ENCODE results near the gene FAM43A. TPM values are rescaled to one million over a fixed set of nuclear protein-coding genes. Genes with fewer than 3 reads are reported as not detected.

FAM43A gene
- total and polyA plus RNA-seq, 2 of the 8 experiments (the other 6 are each of a cell fraction or from before 2014, with no cell fraction given): 2.3 to 2.6 TPM

DNA sequence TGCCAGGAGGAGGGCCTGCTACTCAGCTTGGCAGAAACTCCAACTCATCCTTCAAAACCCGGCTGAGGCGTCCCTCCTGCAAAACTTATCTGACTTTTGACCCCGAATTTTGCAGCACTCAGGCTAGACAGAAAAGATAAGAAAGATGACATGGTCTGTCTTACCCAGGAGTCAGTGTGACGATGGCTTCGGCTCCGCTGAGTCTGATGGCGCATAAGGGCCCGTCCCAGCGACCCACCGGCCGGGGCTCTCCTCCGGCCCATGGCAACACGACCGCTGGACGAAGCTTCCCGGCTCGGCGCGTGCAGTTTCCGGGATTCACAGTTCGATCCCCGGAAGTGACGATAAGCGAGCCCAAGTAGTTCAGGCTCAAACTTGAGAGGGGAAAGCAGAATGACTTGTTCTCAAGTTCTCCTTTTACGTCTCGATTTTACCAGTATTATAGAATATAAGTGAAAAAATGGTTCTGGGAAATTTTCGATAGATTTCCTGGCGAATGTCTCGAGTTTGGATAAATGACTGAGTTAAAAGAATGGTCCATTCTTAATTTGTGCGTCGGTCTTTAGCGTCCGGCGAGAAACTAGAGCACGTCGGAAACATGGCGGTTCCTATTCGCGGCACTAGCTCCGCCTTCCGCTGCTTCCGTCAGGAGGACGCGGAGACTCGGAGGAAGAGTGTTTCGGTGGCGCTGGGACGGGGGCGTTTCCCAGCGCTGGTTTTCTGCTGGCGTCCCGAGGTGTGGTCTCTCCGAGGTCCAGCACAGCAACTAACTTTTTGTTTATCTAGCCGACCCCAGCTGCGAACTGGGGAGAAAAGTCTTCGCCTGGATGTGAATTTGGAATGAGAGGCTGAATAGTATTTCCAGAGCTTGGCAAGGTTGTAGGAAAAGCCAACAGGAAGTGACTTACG lies 13.5 kb upstream of the FAM43A start, which contains the start of gene LSG1 (continued):
- peak; percentile 42; the same call in 1 of the 2 replicates for TF ChIP-seq KDM5A (IDR thresholded peaks at IDR 0.05; ENCODE audit: low read length)
- TF ChIP-seq TEAD4 (IDR thresholded peaks at IDR 0.05; ENCODE audit: low read depth, low read length): no peak
- TF ChIP-seq CTBP2 (IDR thresholded peaks at IDR 0.05; ENCODE audit: borderline replicate concordance, insufficient read depth, insufficient read length, low read length): no peak
- TF ChIP-seq, protein P1, sequence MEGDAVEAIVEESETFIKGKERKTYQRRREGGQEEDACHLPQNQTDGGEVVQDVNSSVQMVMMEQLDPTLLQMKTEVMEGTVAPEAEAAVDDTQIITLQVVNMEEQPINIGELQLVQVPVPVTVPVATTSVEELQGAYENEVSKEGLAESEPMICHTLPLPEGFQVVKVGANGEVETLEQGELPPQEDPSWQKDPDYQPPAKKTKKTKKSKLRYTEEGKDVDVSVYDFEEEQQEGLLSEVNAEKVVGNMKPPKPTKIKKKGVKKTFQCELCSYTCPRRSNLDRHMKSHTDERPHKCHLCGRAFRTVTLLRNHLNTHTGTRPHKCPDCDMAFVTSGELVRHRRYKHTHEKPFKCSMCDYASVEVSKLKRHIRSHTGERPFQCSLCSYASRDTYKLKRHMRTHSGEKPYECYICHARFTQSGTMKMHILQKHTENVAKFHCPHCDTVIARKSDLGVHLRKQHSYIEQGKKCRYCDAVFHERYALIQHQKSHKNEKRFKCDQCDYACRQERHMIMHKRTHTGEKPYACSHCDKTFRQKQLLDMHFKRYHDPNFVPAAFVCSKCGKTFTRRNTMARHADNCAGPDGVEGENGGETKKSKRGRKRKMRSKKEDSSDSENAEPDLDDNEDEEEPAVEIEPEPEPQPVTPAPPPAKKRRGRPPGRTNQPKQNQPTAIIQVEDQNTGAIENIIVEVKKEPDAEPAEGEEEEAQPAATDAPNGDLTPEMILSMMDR (IDR thresholded peaks at IDR 0.05; ENCODE audit: control extremely low read depth in 1 of 3, insufficient read depth in 1 of 3, low read depth in 1 of 3, low read length in 3 of 3): no peak
- peak in 1 of 2 experiments; percentile 34; a peak in 2 of 4 replicates for TF ChIP-seq HDAC2 (IDR thresholded peaks at IDR 0.05; ENCODE audit: borderline replicate concordance in 1 of 2, low read depth in 2 of 2, low read length in 2 of 2)
- TF ChIP-seq SP4 (IDR thresholded peaks at IDR 0.05; ENCODE audit: low read length): peak; percentile 93
- peak in 1 of 2 experiments; percentile 95; a peak in 2 of 3 replicates for TF ChIP-seq EP300 (IDR thresholded peaks at IDR 0.05; ENCODE audit: borderline replicate concordance in 1 of 2, low read depth in 2 of 2, low read length in 2 of 2)
- no peak for TF ChIP-seq NRF1 (IDR thresholded peaks at IDR 0.05; ENCODE audit: low read depth, low read length)
- 0 out of 2 replicates have a peak, but pooled peaks have one; percentile 65 for TF ChIP-seq ATF2 (IDR thresholded peaks at IDR 0.05; ENCODE audit: low read length)
- TF ChIP-seq BRCA1 (IDR thresholded peaks at IDR 0.05; ENCODE audit: low read depth, low read length): peak; percentile 37; the same call in 1 of the 2 replicates
- TF ChIP-seq EGR1 (IDR thresholded peaks at IDR 0.05; ENCODE audit: borderline replicate concordance, low read depth, low read length): peak; percentile 87
- TF ChIP-seq SP1 (IDR thresholded peaks at IDR 0.05; ENCODE audit: low read depth, low read length): peak; percentile 90
- no peak for TF ChIP-seq EZH2 (IDR thresholded peaks at IDR 0.05; ENCODE audit: low read depth, low read length, severe bottlenecking)
- no peak for TF ChIP-seq TCF12 (IDR thresholded peaks at IDR 0.05; ENCODE audit: low read depth, low read length)
- TF ChIP-seq TAF1 (IDR thresholded peaks at IDR 0.05; ENCODE audit: low read depth, low read length): peak; percentile 83
- TF ChIP-seq, protein P2, sequence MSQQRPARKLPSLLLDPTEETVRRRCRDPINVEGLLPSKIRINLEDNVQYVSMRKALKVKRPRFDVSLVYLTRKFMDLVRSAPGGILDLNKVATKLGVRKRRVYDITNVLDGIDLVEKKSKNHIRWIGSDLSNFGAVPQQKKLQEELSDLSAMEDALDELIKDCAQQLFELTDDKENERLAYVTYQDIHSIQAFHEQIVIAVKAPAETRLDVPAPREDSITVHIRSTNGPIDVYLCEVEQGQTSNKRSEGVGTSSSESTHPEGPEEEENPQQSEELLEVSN (IDR thresholded peaks at IDR 0.05): peak; percentile 64
- peak; percentile 82 for TF ChIP-seq PHF8 (conservative IDR thresholded peaks at IDR 0.05; ENCODE audit: low read depth, low read length)
